ENCODE data around the gene HAUS8. TPM values are rescaled to one million over a fixed set of nuclear protein-coding genes. Genes with fewer than 3 reads are reported as not detected.

Gene HAUS8
- total and polyA plus RNA-seq, 10 of the 15 experiments (the other 5 are each of a cell fraction or from before 2014, with no cell fraction given), result 22.7 to 43.9 (median 34.4) TPM

- ChIA-PET RAD21 (ENCODE audit: unreplicated experiment) (no interaction called here), SMC1A (ENCODE audit: uncharacterized antibody, unreplicated experiment) (no interaction called here), POLR2A (no interaction called here), CTCF (no interaction called here)
- H3K27ac ChIP-seq (ENCODE audit: control insufficient read depth, insufficient read depth), result no peak overlapping the region
- H3K9me3 ChIP-seq (replicated peaks; ENCODE audit: control insufficient read depth, insufficient read depth, low read length), result no peaks in the 10 kb centered on the region
- DNase-seq (ENCODE audit: low read depth, low spot score), result no peak
- FAIRE-seq, result no peak
- H2AFZ ChIP-seq (ENCODE audit: control insufficient read depth, low read depth, low read length), result no peak overlapping the region
- ATAC-seq, result no peak
- H3K9ac ChIP-seq (ENCODE audit: control insufficient read depth, insufficient read depth, low read length), result no peak overlapping the region
- H3K4me1 ChIP-seq (ENCODE audit: control insufficient read depth, insufficient read depth, low read length), result peaks cover 18% of the 10 kb centered on the region
- in situ Hi-C loops (cut with MboI), result no loop called here
- intact Hi-C loops (cut with micrococcal nuclease; ENCODE audit: unreplicated experiment), result loop anchor here (10.0 kb wide), 1 partner anchor 124 kb away; no protein-coding TSS in a partner anchor
- no TSS peak for BruUV-seq (replicated peaks)
- TF ChIP-seq NR2C2 (IDR thresholded peaks at IDR 0.05; ENCODE audit: borderline replicate concordance, control insufficient read depth, insufficient read length, low read depth) (no peak), CREB1 (IDR thresholded peaks at IDR 0.05; ENCODE audit: low read depth) (no peak), FOS (IDR thresholded peaks at IDR 0.05; ENCODE audit: borderline replicate concordance, extremely low read depth, insufficient read length) (no peak), RCOR1 (conservative IDR thresholded peaks at IDR 0.05; ENCODE audit: low read depth, low read length) (no peak), SIN3A (IDR thresholded peaks at IDR 0.05; ENCODE audit: low read depth, low read length) (no peak), MXI1 (IDR thresholded peaks at IDR 0.05; ENCODE audit: low read depth, low read length) (no peak), NFXL1 (IDR thresholded peaks at IDR 0.05; ENCODE audit: borderline replicate concordance) (no peak), ZNF687 (IDR thresholded peaks at IDR 0.05) (no peak), KAT2A (conservative IDR thresholded peaks at IDR 0.05; ENCODE audit: control insufficient read depth, low read depth, low read length) (no peak), ZBTB40 (IDR thresholded peaks at IDR 0.05; ENCODE audit: borderline replicate concordance) (no peak), ZNF207 (IDR thresholded peaks at IDR 0.05; ENCODE audit: borderline replicate concordance) (no peak)
- H3K27me3 ChIP-seq (replicated peaks in 1 of 2; ENCODE audit: control insufficient read depth in 2 of 2, insufficient read depth in 2 of 2, low read length in 1 of 2), result no peaks in the 10 kb centered on the region
- WGBS (ENCODE audit: insufficient coverage, insufficient replicate concordance, low lambda C conversion rate, missing lambda C conversion rate), result 78% methylated on average over 3 of the region's 3 CpGs
- peaks cover 2% of the 10 kb centered on the region; the same call in 1 of the 2 replicates for H4K20me1 ChIP-seq (ENCODE audit: control insufficient read depth, insufficient read depth)
- H3K4me2 ChIP-seq (ENCODE audit: control insufficient read depth, insufficient read depth), result no peak overlapping the region
- peaks cover 18 to 21% of the 10 kb centered on the region in 2 experiments for H3K36me3 ChIP-seq (ENCODE audit: control insufficient read depth in 2 of 2, insufficient read depth in 2 of 2, low read length in 1 of 2)
- H3K79me2 ChIP-seq (ENCODE audit: control insufficient read depth, insufficient read depth, low read length), result peaks cover 12% of the 10 kb centered on the region
- no peak overlapping the region for H3K4me3 ChIP-seq
Observed at GRCh38 chr19:17060802-17061201, 14.4 kb downstream of the HAUS8 start.
